Measurements from ENCODE around the gene SULF2. TPM values are rescaled to one million over a fixed set of nuclear protein-coding genes. Genes with fewer than 3 reads are reported as not detected.

SULF2 gene
- total RNA-seq, 1 donor from 2014 or later, result 40.4 TPM

DNA sequence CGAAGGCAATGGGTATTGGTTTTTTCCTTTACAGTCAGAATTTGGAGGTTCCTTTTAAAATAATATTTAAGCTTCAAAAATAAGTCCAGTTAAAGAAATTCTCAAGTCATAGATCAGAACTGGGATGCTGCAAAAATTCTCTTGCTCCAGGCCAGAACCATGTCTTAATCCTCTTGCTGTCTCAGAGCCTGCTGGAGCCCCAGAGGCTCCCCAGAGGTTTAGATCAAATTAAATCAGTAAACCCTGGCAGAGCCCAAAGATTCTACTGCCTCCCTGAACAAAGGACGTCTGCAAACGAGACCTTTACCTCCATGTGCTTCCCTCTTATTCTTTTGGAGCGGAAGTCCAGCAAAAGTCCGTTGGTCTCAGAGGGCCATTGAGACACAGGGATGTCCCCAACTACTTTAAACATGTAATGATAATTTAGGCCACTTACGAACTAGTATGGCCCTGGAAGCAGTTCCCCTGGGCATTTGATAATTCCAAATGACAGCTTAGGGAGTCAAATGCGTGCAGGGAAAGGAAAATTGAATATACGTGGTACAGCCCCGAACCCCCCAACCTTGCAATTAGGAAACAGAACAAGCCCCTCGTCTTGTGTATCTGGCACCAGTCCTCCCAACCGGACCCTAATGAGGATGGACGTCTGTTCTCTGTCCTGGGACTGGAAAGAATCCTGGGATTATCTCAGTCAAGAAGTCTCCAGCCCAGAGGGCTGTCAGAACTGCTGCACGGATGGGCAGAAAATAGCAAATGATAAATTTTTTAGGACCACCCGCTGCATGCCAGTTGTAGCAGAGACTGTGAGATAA, 31.5 kb downstream of the SULF2 start:
- Mint-ChIP-seq H3K27me3 (ENCODE audit: unreplicated experiment) (peaks cover 29% of the 10 kb centered on the region), H3K4me3 (ENCODE audit: unreplicated experiment) (no peak overlapping the region), H3K4me1 (ENCODE audit: unreplicated experiment) (no peaks in the 10 kb centered on the region), H3K9me3 (ENCODE audit: unreplicated experiment) (no peaks in the 10 kb centered on the region), H3K36me3 (ENCODE audit: unreplicated experiment) (no peaks in the 10 kb centered on the region), H3K27ac (ENCODE audit: unreplicated experiment) (no peak overlapping the region)
- no peak for TF ChIP-seq CTCF (IDR thresholded peaks at IDR 0.05)
- DNase-seq (ENCODE audit: extremely low spot score, unreplicated experiment), result no peak

GRCh38 chr20:47751449-47751848, 33.8 kb downstream of the SULF2 start:
- Mint-ChIP-seq H3K4me3 (ENCODE audit: unreplicated experiment) (no peak overlapping the region), H3K27ac (ENCODE audit: unreplicated experiment) (no peak overlapping the region), H3K36me3 (ENCODE audit: unreplicated experiment) (no peaks in the 10 kb centered on the region), H3K27me3 (ENCODE audit: unreplicated experiment) (peaks cover 31% of the 10 kb centered on the region), H3K9me3 (ENCODE audit: unreplicated experiment) (no peaks in the 10 kb centered on the region), H3K4me1 (ENCODE audit: unreplicated experiment) (no peaks in the 10 kb centered on the region)
- no peak for TF ChIP-seq CTCF (IDR thresholded peaks at IDR 0.05)
- no peak for DNase-seq (ENCODE audit: extremely low spot score, unreplicated experiment)

- H3K27ac Mint-ChIP-seq (ENCODE audit: unreplicated experiment), result no peak overlapping the region
- no peaks in the 10 kb centered on the region for H3K36me3 Mint-ChIP-seq (ENCODE audit: unreplicated experiment)
- H3K4me3 Mint-ChIP-seq (ENCODE audit: unreplicated experiment), result no peak overlapping the region
- H3K9me3 Mint-ChIP-seq (ENCODE audit: unreplicated experiment), result no peaks in the 10 kb centered on the region
- no peak for DNase-seq (ENCODE audit: extremely low spot score, unreplicated experiment)
- TF ChIP-seq CTCF (IDR thresholded peaks at IDR 0.05), result no peak
- H3K27me3 Mint-ChIP-seq (ENCODE audit: unreplicated experiment), result peaks cover 30% of the 10 kb centered on the region
- no peaks in the 10 kb centered on the region for H3K4me1 Mint-ChIP-seq (ENCODE audit: unreplicated experiment)
These were observed 35.9 kb downstream of the SULF2 start for GRCh38 chr20:47749339-47749738.

- Mint-ChIP-seq H3K36me3 (ENCODE audit: unreplicated experiment) (no peaks in the 10 kb centered on the region), H3K4me3 (ENCODE audit: unreplicated experiment) (no peak overlapping the region), H3K27me3 (ENCODE audit: unreplicated experiment) (peaks cover 29% of the 10 kb centered on the region), H3K9me3 (ENCODE audit: unreplicated experiment) (no peaks in the 10 kb centered on the region), H3K27ac (ENCODE audit: unreplicated experiment) (no peak overlapping the region), H3K4me1 (ENCODE audit: unreplicated experiment) (no peaks in the 10 kb centered on the region)
- no peak for DNase-seq (ENCODE audit: extremely low spot score, unreplicated experiment)
- no peak for TF ChIP-seq CTCF (IDR thresholded peaks at IDR 0.05)
These were observed 36.5 kb downstream of the SULF2 start for GRCh38 chr20:47748823-47749222.

GRCh38 chr20:47748069-47748468, 37.2 kb downstream of the SULF2 start:
- H3K27ac Mint-ChIP-seq (ENCODE audit: unreplicated experiment), result no peak overlapping the region
- H3K4me1 Mint-ChIP-seq (ENCODE audit: unreplicated experiment), result no peaks in the 10 kb centered on the region
- no peaks in the 10 kb centered on the region for H3K9me3 Mint-ChIP-seq (ENCODE audit: unreplicated experiment)
- H3K27me3 Mint-ChIP-seq (ENCODE audit: unreplicated experiment), result peaks cover 29% of the 10 kb centered on the region
- H3K36me3 Mint-ChIP-seq (ENCODE audit: unreplicated experiment), result no peaks in the 10 kb centered on the region
- DNase-seq (ENCODE audit: extremely low spot score, unreplicated experiment), result no peak
- H3K4me3 Mint-ChIP-seq (ENCODE audit: unreplicated experiment), result no peak overlapping the region
- TF ChIP-seq CTCF (IDR thresholded peaks at IDR 0.05), result no peak

Data from osteocyte (in vitro differentiated cells).